GM12878 (cell line): Measurements from ENCODE around the gene PRRC2B. TPM values are rescaled to one million over a fixed set of nuclear protein-coding genes. Genes with fewer than 3 reads are reported as not detected.
"Not testable (repeated sequence)": the region's sequence is repeated elsewhere in the genome, so short reads cannot be mapped to it uniquely, and the experiment has no call there.

Source experiments
- ATAC-seq: fragments of 200-7000 bp; cut with Tn5 transposase; 3 replicates; pipeline ENCODE4 v1.9.1; 2020; ENCODE audit warnings: mild to moderate bottlenecking, moderate library complexity
- BruUV-seq: library from RNA; stranded (reverse); fragments of 400-500 nt; replicated peaks from 2 replicates; lab custom pipeline; 2021; lab: Mats Ljungman, UMichigan
- CTCF ChIA-PET: fragments of 300-600 bp; sonication (Branson Sonifier 250); formaldehyde crosslinking; extraction: SDS; loops from one replicate; lab custom pipeline; 2021; ENCODE audit warnings: inconsistent platforms; lab: Yijun Ruan, JAX
- POLR2A ChIA-PET: fragments of 350-600 bp; formaldehyde crosslinking; extraction: SDS; loops from one replicate; lab custom pipeline; 2021; ENCODE audit warnings: inconsistent platforms; lab: Charles Lee
- RAD21 ChIA-PET: fragments of 300-600 bp; sonication (Branson Sonifier 250); formaldehyde crosslinking; loops from one replicate; lab custom pipeline; 2023; ENCODE audit warnings: antibody characterized with exemption; ENCODE audit not compliant: unreplicated experiment; lab: Charles Lee
- SMC1A ChIA-PET: fragments of 300-600 bp; sonication (Branson Sonifier 250); formaldehyde crosslinking; loops from one replicate; lab custom pipeline; 2023; ENCODE audit not compliant: unreplicated experiment, uncharacterized antibody; lab: Charles Lee
- DNase-seq: peaks from one replicate; pipeline ENCODE4 v3.0.0-alpha.2; 2011; ENCODE audit warnings: low read depth, low spot score
- FAIRE-seq: peaks from 3 replicates; lab custom pipeline; 2011; peaks lifted over from hg19 to GRCh38; lab: Jason Lieb, UNC
- H2AFZ ChIP-seq: 2 replicates; pipeline ENCODE4 v1.6.0; 2011; ENCODE audit warnings: low read depth, low read length, control low read depth; ENCODE audit not compliant: control insufficient read depth
- H3K27ac ChIP-seq: 2 replicates; pipeline ENCODE4 v1.5.1; 2011; ENCODE audit warnings: control low read depth; ENCODE audit not compliant: control insufficient read depth, insufficient read depth
- H3K27me3 ChIP-seq, 2 experiments: replicated peaks in 1 of 2; 2 replicates each; pipeline versions ENCODE4 v1.6.0 to v1.6.1; 2011; ENCODE audit warnings: low read length in 1 of 2; ENCODE audit not compliant: control insufficient read depth in 2 of 2, insufficient read depth in 2 of 2
- H3K36me3 ChIP-seq, 2 experiments: 2 replicates each; pipeline ENCODE4 v1.5.1; 2011; ENCODE audit warnings: low read length in 1 of 2; ENCODE audit not compliant: control insufficient read depth in 2 of 2, insufficient read depth in 2 of 2
- H3K4me1 ChIP-seq: 2 replicates; pipeline ENCODE4 v1.6.1; 2011; ENCODE audit warnings: mild to moderate bottlenecking, low read length, moderate library complexity, mixed read lengths; ENCODE audit not compliant: control insufficient read depth, insufficient read depth
- H3K4me2 ChIP-seq: 2 replicates; pipeline ENCODE4 v1.6.0; 2011; ENCODE audit warnings: control low read depth; ENCODE audit not compliant: control insufficient read depth, insufficient read depth
- H3K4me3 ChIP-seq: fragments of 200-600 bp; sonication (generic); 2 replicates; pipeline ENCODE4 v1.5.1; 2016
- H3K79me2 ChIP-seq: 2 replicates; pipeline ENCODE4 v1.6.0; 2011; ENCODE audit warnings: low read length; ENCODE audit not compliant: control insufficient read depth, insufficient read depth
- H3K9ac ChIP-seq: 2 replicates; pipeline ENCODE4 v1.8.0; 2011; ENCODE audit warnings: low read length, control low read depth, mixed read lengths; ENCODE audit not compliant: control insufficient read depth, insufficient read depth
- H3K9me3 ChIP-seq: replicated peaks from 3 replicates; pipeline ENCODE4 v1.5.1; 2011; ENCODE audit warnings: mild to moderate bottlenecking, low read length; ENCODE audit not compliant: control insufficient read depth, insufficient read depth
- H4K20me1 ChIP-seq: 2 replicates; pipeline ENCODE4 v1.6.0; 2011; ENCODE audit not compliant: control insufficient read depth, insufficient read depth
- IKZF2 ChIP-seq, 2 experiments: fragments of 450-650 bp; IDR thresholded peaks; 2 replicates each; pipeline ENCODE4 v1.6.1; 2017; ENCODE audit warnings: mild to moderate bottlenecking in 2 of 2, moderate library complexity in 2 of 2
- MEF2B ChIP-seq: fragments of 450-650 bp; IDR thresholded peaks from 2 replicates; pipeline ENCODE4 v1.6.1; 2018; ENCODE audit warnings: mild to moderate bottlenecking, moderate library complexity; ENCODE audit not compliant: partially characterized antibody, poor library complexity, severe bottlenecking
- MLLT1 ChIP-seq: fragments of 450-650 bp; IDR thresholded peaks from 2 replicates; pipeline ENCODE4 v1.6.1; 2016; ENCODE audit warnings: mild to moderate bottlenecking
- WGBS: methylation state at CpG from one replicate; pipeline ENCODE4 v1.1.6; 2016; ENCODE audit warnings: low lambda C conversion rate; ENCODE audit not compliant: insufficient replicate concordance, insufficient coverage; ENCODE audit errors: missing lambda C conversion rate; 5-methylcytosine and 5-hydroxymethylcytosine counted together
- in situ Hi-C: fragments of 300-500 bp; cut with MboI; formaldehyde crosslinking; loops from 9 replicates; pipeline ENCODE4 v1.14.3; 2018; ENCODE audit warnings: mixed read lengths
- intact Hi-C: fragments of 100-400 bp; cut with micrococcal nuclease; formaldehyde crosslinking; loops from one replicate; pipeline ENCODE4 v1.14.2; 2022; ENCODE audit not compliant: unreplicated experiment
- polyA plus RNA-seq, 11 experiments: library from polyadenylated mRNA; depleted of rRNA in 4 of 11; unstranded in 6 of 11; stranded (reverse) in 5 of 11; fragments of >200 nt; fragmentation: Nextera tagmentation in 4 of 11; fragmentation: Illumina TruSeq in 1 of 11; extraction: Ambion mirVana in 4 of 11; extraction: Trizol in 1 of 11; gene quantifications; 1 replicate in 1 of 11; 2 replicates in 10 of 11; pipeline versions ENCODE4 v1.2.1 to v1.2.3, GENCODE V29; 2011 to 2016; ENCODE audit warnings: inconsistent platforms in 2 of 11, missing spikeins in 2 of 11, low read depth in 1 of 11
- total RNA-seq, 4 experiments: library from RNA; depleted of rRNA in 3 of 4; stranded (reverse); fragments of >200 nt in 3 of 4; fragmentation: Illumina TruSeq in 1 of 4; extraction: Trizol in 1 of 4; gene quantifications; 2 replicates each; pipeline versions ENCODE4 v1.2.1 to v1.2.3, GENCODE V29; 2013 to 2021

Gene PRRC2B
- total and polyA plus RNA-seq, 10 of the 15 experiments (the other 5 are each of a cell fraction or from before 2014, with no cell fraction given), result 0.84 to 155 (median 28.7) TPM

GRCh38 chr9:131372599-131372973 lies 21.3 kb upstream of the PRRC2B start:
- H3K27me3 ChIP-seq, ATAC-seq, H3K79me2 ChIP-seq, FAIRE-seq, H4K20me1 ChIP-seq, H3K27ac ChIP-seq, H2AFZ ChIP-seq, H3K36me3 ChIP-seq, H3K9me3 ChIP-seq, DNase-seq, H3K4me1 ChIP-seq, BruUV-seq, in situ Hi-C loops: not testable (repeated sequence)
- TF ChIP-seq MLLT1 (peak; percentile 29; the same call in 1 of the 2 replicates), IKZF2 (IDR thresholded peaks at IDR 0.05) (0 out of 4 replicates have a peak, but pooled peaks of 1 of the 2 experiments have one; percentile 37)
- POLR2A ChIA-PET, result interaction anchor here (0.6 to 2.3 kb wide), 10 partner anchors 8 to 616 kb away, joined by 3 to 16 read pairs (median 6); no protein-coding TSS in a partner anchor
- CTCF ChIA-PET, result interaction anchor here (0.6 to 3.0 kb wide), 14 partner anchors 16 to 502 kb away, joined by 3 to 14 read pairs (median 4); partner anchors contain the start of gene POMT1
- 7% methylated on average over 17 of the region's 17 CpGs for WGBS
- RAD21 ChIA-PET, result interaction anchor here (0.6 to 2.4 kb wide), 7 partner anchors 24 to 982 kb away, joined by 3 to 14 read pairs (median 3); partner anchors contain the start of gene SETX
- SMC1A ChIA-PET, result interaction anchor here (0.7 to 2.2 kb wide), 8 partner anchors 10 to 247 kb away, joined by 3 to 11 read pairs (median 4); partner anchors contain the start of gene NUP214
- intact Hi-C loops, result loop anchor here (2.0 kb wide), 1 partner anchor 22 kb away; the partner anchor contains the start of gene PRRC2B
- peak overlapping the region; percentile 32 for H3K4me2 ChIP-seq
- peak overlapping the region; percentile 62; the same call in 1 of the 2 replicates for H3K9ac ChIP-seq
- peak overlapping the region; percentile 70 for H3K4me3 ChIP-seq

- H3K27me3 ChIP-seq, result not testable (repeated sequence)
- peak; percentile 71 for TF ChIP-seq MEF2B
- TF ChIP-seq, all 136 proteins: peak for 1; not testable (repeated sequence) for 135
- ATAC-seq, H3K9ac ChIP-seq, RAD21 ChIA-PET, FAIRE-seq, H4K20me1 ChIP-seq, H3K4me2 ChIP-seq, SMC1A ChIA-PET, H3K4me3 ChIP-seq, intact Hi-C loops, H3K27ac ChIP-seq, H3K36me3 ChIP-seq, BruUV-seq, H3K79me2 ChIP-seq, in situ Hi-C loops, H3K9me3 ChIP-seq, H3K4me1 ChIP-seq, DNase-seq, CTCF ChIA-PET, H2AFZ ChIP-seq: not testable (repeated sequence)
- WGBS, result 23% methylated on average over 5 of the region's 5 CpGs
- POLR2A ChIA-PET, result interaction anchor here (0.5 to 1.1 kb wide), 4 partner anchors 15 to 356 kb away, joined by 3 to 10 read pairs (median 3); no protein-coding TSS in a partner anchor
Measured at GRCh38 chr9:131374638-131375037, 19.2 kb upstream of the PRRC2B start.
